Uterus (tissue), 2 donors: ENCODE measurements around the gene INHBB.

ENCODE experiments used
- POLR2A ChIP-seq, 2 donors: fragments of 450-650 bp; IDR thresholded peaks; one replicate each; pipeline ENCODE4 v1.6.1; 2016; ENCODE audit warnings: antibody characterized with exemption in 2 of 2, mild to moderate bottlenecking in 1 of 2, moderate library complexity in 1 of 2
- TF ChIP-seq, protein P1 (sequence below), 4 experiments: fragments of 200-600 bp in 2 of 4; fragments of 450-650 bp in 2 of 4; sonication (generic) in 2 of 4; IDR thresholded peaks; one replicate each; pipeline ENCODE4 v1.5.1; 2016 to 2019; ENCODE audit warnings: antibody characterized with exemption in 4 of 4, mild to moderate bottlenecking in 2 of 4, moderate library complexity in 1 of 4

- no peak for TF ChIP-seq POLR2A (IDR thresholded peaks at IDR 0.05)
- TF ChIP-seq, protein P1, sequence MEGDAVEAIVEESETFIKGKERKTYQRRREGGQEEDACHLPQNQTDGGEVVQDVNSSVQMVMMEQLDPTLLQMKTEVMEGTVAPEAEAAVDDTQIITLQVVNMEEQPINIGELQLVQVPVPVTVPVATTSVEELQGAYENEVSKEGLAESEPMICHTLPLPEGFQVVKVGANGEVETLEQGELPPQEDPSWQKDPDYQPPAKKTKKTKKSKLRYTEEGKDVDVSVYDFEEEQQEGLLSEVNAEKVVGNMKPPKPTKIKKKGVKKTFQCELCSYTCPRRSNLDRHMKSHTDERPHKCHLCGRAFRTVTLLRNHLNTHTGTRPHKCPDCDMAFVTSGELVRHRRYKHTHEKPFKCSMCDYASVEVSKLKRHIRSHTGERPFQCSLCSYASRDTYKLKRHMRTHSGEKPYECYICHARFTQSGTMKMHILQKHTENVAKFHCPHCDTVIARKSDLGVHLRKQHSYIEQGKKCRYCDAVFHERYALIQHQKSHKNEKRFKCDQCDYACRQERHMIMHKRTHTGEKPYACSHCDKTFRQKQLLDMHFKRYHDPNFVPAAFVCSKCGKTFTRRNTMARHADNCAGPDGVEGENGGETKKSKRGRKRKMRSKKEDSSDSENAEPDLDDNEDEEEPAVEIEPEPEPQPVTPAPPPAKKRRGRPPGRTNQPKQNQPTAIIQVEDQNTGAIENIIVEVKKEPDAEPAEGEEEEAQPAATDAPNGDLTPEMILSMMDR (IDR thresholded peaks at IDR 0.05), result no peak
Observed at GRCh38 chr2:120324933-120325332, 21.0 kb upstream of the INHBB start.
